Testis (tissue), 2 donors: Measurements from ENCODE around the gene EVC.

ENCODE experiments used
- CTCF ChIP-seq, 3 experiments: fragments of 450-650 bp in 2 of 3; fragments of 200-600 bp in 1 of 3; sonication (generic) in 1 of 3; IDR thresholded peaks; one replicate each; pipeline ENCODE4 v1.5.1; 2016 to 2019; ENCODE audit warnings: antibody characterized with exemption in 3 of 3, mild to moderate bottlenecking in 2 of 3, moderate library complexity in 1 of 3
- POLR2A ChIP-seq: fragments of 450-650 bp; IDR thresholded peaks from one replicate; pipeline ENCODE4 v1.6.1; 2017; ENCODE audit warnings: antibody characterized with exemption, mild to moderate bottlenecking, moderate library complexity

- TF ChIP-seq CTCF (IDR thresholded peaks at IDR 0.05) (no peak), POLR2A (no peak)
Observed at GRCh38 chr4:5799406-5799805, 88.4 kb downstream of the EVC start.
